Measurements from ENCODE around the gene C12orf57.
A peak's percentile ranks its signal among the peaks of the same experiment; 100 is the strongest.

C12orf57 gene

DNA sequence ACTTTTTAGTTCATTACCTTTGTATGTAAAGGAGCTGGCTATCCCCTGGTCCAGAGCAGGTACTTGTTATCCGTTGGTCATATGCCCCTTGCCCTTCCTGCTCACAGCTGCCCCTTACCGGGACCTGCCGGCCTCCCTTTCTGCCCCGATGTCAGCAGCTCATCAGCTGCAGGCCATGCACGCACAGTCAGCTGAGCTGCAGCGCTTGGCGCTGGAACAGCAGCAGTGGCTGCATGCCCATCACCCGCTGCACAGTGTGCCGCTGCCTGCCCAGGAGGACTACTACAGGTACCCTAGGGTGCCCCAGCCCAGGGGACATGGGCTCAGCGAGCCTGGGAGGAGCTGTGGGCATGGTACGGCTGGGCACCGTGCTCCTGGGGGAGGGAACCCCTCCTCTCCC, 2.6 kb upstream of the C12orf57 start:
- no peak overlapping the region for H3K4me3 ChIP-seq (ENCODE audit: low read depth, low read length)
- TF ChIP-seq, protein P1, sequence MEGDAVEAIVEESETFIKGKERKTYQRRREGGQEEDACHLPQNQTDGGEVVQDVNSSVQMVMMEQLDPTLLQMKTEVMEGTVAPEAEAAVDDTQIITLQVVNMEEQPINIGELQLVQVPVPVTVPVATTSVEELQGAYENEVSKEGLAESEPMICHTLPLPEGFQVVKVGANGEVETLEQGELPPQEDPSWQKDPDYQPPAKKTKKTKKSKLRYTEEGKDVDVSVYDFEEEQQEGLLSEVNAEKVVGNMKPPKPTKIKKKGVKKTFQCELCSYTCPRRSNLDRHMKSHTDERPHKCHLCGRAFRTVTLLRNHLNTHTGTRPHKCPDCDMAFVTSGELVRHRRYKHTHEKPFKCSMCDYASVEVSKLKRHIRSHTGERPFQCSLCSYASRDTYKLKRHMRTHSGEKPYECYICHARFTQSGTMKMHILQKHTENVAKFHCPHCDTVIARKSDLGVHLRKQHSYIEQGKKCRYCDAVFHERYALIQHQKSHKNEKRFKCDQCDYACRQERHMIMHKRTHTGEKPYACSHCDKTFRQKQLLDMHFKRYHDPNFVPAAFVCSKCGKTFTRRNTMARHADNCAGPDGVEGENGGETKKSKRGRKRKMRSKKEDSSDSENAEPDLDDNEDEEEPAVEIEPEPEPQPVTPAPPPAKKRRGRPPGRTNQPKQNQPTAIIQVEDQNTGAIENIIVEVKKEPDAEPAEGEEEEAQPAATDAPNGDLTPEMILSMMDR (IDR thresholded peaks at IDR 0.05; ENCODE audit: borderline replicate concordance, insufficient read depth, low read depth, low read length) = no peak

DNA sequence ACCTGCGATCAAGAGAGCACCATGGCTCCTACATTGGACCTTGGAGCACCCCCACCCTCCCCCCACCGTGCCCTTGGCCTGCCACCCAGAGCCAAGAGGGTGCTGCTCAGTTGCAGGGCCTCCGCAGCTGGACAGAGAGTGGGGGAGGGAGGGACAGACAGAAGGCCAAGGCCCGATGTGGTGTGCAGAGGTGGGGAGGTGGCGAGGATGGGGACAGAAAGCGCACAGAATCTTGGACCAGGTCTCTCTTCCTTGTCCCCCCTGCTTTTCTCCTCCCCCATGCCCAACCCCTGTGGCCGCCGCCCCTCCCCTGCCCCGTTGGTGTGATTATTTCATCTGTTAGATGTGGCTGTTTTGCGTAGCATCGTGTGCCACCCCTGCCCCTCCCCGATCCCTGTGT, 2.0 kb upstream of the C12orf57 start:
- TF ChIP-seq, protein P1 (IDR thresholded peaks at IDR 0.05; ENCODE audit: borderline replicate concordance, insufficient read depth, low read depth, low read length) = no peak
- no peak overlapping the region for H3K4me3 ChIP-seq (ENCODE audit: low read depth, low read length)

DNA sequence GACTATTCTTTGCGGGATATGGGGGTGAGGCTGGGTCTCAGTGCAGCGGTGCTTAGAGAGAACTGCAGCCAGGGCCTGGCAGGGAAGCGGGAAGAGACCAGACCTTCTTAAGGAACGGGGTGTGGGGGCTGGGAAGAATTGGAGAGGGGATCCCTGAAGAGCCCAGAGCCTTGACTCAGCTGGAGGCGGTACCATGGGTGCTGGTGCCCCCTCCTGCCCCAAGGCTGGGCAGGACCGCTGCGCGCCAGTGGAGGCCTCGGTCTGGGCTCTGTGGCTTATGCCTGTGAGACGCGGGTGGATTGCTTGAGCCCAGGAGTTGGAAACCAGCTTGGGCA, 1.5 kb upstream of the C12orf57 start:
- no peak overlapping the region for H3K4me3 ChIP-seq (ENCODE audit: low read depth, low read length)
- TF ChIP-seq, protein P1 (IDR thresholded peaks at IDR 0.05; ENCODE audit: borderline replicate concordance, insufficient read depth, low read depth, low read length) = no peak

DNA sequence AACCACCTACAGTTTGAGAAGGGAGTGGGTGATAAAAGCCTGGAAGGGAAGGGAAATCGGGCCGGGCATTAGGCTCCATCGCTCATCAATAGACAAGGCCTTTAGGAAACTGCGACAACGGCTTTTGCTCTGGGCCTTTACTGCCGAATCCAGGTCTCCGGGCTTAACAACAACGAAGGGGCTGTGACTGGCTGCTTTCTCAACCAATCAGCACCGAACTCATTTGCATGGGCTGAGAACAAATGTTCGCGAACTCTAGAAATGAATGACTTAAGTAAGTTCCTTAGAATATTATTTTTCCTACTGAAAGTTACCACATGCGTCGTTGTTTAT, 467 bp upstream of the C12orf57 start:
- peak overlapping the region; percentile 16 for H3K4me3 ChIP-seq (ENCODE audit: low read depth, low read length)
- TF ChIP-seq, protein P1 (IDR thresholded peaks at IDR 0.05; ENCODE audit: borderline replicate concordance, insufficient read depth, low read depth, low read length) = no peak

DNA sequence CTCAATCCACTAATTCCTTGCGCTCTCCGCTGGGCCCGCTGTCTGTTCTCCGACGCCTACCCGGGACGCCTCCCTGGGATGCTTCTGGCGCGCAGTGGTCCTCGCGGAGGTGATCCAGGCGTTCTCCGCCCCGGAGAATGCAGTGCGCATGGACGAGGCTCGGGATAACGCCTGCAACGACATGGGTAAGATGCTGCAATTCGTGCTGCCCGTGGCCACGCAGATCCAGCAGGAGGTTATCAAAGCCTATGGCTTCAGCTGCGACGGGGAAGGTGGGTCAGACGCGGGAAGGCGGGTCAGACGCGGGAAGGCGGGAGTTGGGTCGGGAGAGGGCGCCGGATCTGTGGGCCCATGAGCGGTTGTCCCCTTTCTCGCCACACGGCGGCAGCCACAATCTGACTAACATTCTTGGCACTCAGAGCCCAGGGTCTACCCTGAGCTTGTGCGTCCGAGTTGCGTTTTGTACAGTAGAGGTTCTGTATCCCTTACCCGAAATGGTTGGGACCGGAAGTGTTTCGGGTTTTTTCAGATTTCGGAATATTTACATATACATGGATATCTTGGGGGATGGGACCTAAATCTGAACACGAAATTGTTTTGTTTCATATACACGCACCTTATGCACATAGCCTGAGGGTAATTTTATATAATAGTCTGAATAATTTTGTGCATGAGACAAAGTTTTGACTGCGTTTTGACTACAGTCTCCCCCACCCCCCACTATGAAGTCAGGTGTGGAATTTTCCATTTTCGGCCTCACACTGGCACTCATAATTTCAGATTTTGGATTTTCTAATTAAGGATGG, 762 bp downstream of the C12orf57 start:
- TF ChIP-seq, protein P1 (IDR thresholded peaks at IDR 0.05; ENCODE audit: borderline replicate concordance, insufficient read depth, low read depth, low read length) = peak; percentile 89
- peak overlapping the region; percentile 87 for H3K4me3 ChIP-seq (ENCODE audit: low read depth, low read length)

DNA sequence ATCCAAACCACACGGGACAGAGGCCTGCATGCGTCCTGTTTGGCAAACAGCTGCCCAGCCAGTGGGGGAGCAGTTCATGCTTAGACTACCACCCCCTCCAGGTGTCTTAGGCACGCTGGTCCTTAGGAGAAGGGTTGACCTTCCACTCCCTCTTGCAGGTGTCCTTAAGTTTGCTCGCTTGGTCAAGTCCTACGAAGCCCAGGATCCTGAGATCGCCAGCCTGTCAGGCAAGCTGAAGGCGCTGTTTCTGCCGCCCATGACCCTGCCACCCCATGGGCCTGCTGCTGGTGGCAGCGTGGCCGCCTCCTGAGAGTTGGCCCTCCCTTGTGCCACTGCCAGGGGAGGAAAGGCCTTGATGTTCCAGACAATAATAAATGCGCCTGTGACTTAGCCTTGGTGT, 1.8 kb downstream of the C12orf57 start:
- TF ChIP-seq, protein P1 (IDR thresholded peaks at IDR 0.05; ENCODE audit: borderline replicate concordance, insufficient read depth, low read depth, low read length) = no peak
- peak overlapping the region; percentile 87 for H3K4me3 ChIP-seq (ENCODE audit: low read depth, low read length)

All from GM12875 (cell line).